HG03571 (cell line): ENCODE results near the gene ETV6.
"Not testable (repeated sequence)": the region's sequence is repeated elsewhere in the genome, so short reads cannot be mapped to it uniquely, and the experiment has no call there.

Experiments
- ATAC-seq: cut with Tn5 transposase; IDR thresholded peaks from one replicate; pipeline ENCODE4 v1.9.1; 2021; ENCODE audit not compliant: unreplicated experiment

Gene ETV6

GRCh38 chr12:11902525-11902875 is 253.0 kb downstream of the ETV6 start:
- no peak for ATAC-seq

DNA sequence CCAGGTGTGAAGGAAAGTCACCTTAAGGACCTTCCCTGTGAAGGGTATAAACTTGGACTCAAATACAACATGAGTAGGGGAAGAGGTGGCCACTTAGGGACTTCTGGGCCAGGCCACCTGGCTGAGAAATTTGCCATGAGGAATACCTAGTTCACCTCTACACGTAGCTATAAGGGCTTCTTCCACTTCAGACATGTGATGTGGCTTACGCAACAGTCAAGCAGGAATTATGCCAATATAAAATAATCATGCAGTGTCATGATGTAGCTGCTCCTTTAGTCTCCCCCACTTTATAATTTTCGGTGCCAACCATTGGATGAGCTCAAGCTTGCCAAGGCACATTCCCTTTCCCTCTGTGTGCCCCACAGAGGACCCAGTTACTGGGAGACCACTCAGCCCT is 254.7 kb downstream of the ETV6 start:
- ATAC-seq, result no peak

DNA sequence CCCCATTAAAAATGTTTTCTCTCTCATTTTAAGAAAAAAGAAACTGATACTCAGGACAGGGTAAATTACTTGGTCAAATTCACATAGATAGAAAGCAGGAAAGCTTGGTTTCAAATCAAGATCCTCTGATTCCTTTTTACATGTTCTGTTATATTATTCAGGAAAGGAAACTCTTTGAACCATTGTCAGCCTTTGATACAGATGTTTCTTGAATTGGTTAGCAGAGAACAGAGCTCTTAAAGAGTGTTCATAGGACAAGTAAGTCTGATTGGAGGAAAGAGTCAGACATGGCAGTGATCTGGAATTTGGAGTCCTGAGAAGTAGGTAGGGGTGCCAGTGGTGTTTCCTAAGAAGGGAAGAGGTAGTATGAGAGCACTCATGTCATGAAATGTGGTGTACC is 256.1 kb downstream of the ETV6 start:
- ATAC-seq, result no peak

DNA sequence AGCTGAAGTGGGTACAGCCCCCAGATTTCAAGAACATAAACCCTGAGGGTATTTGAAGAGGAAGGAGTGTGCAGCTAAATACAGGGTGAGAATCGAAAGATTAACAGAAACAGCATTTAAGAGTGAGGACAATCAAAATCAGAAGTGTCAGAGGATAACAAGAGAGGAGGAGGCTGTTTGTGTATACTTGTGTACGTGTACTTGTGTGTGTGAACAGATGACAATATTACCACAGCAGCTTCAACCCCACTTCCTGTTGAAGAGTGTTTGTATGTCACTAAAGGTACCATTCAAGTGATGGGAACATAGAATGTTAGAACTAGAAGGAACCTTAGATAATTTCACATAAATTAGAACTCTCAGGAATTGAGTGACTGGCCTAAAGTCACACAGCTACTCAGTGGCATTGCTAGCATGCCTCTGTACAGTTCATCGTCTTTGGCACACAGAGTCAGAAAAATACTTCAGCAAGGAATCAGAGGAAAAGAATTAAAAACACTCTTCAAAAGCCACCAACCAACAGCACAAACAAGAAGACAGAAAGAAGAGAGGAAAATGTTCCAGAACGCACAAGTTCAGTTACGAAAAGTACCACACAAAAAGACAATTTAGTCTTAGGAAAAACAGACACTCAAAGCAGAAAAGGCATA is 256.9 kb downstream of the ETV6 start:
- ATAC-seq, result no peak

- no peak for ATAC-seq
Measured at GRCh38 chr12:11907625-11908024, 258.2 kb downstream of the ETV6 start.

DNA sequence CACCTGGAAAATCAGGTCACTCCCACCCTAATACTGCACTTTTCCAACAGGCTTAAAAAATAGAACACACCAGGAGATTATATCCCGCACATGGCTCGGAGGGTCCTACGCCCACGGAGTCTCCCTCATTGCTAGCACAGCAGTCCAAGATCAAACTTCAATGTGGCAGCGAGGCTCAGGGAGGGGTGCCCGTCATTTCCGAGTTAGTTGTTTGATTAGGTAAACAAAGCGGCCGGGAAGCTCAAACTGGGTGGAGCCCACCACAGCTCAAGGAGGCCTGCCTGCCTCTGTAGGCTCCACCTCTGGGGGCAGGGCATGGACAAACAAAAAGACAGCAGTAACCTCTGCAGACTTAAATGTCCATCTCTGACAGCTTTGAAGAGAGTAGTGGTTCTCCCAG is 259.9 kb downstream of the ETV6 start:
- ATAC-seq, result not testable (repeated sequence)

GRCh38 chr12:11916113-11916512 is 266.6 kb downstream of the ETV6 start:
- no peak for ATAC-seq

DNA sequence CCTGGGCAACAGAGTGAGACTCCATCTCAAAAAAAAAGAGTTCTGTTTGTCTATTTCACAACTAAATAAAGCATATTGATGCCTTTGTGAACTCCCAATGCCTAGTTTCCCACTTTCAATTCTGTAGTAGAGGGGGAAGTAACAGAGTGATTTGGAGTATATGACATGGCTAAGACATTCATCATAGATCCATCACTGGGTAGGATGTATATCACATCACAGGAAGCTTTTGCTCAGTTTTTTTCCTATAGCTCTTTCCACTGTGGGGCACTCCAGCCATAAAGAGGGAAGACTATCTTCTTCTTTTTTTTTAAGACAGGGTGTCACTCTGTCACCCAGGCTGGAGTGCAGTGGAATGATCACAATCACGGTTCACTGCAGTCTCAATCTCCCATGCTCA is 267.3 kb downstream of the ETV6 start:
- no peak for ATAC-seq

DNA sequence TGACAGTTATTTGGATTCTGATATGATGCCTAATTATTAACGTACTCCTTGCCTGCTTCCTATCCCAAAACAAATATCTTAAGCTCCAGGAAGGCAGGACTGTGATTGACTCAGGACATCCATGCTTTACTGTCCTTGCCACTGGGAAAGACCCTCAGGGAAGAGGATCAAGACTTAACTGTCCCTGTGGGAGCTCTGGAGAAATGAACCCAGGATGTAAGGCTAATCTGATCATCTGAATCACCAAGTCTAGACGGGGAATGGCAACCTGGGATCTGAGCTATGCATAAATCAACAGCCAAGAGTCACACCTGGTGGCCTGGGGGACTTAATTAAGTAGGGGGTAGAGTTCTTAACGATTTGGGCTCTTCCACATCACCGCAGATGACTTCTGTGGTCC is 268.0 kb downstream of the ETV6 start:
- no peak for ATAC-seq

DNA sequence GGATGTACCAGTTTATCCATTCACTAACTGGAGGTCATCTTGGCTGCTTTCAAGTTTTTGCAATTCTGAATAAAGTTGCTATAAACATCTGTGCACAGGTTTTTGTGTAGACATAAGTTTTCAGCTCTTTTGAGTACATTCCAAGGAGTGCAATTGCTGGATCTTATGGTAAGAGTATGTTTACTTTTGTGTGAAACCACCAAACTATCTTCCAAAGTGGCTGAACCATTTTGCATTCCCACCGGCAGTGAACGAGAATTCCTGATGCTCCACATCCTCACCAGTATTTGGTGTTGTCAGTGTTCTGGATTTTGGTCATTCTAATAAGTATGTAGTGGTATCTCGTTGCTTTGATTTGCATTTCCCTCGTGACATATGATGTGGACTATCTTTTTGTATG is 270.8 kb downstream of the ETV6 start:
- ATAC-seq, result no peak

DNA sequence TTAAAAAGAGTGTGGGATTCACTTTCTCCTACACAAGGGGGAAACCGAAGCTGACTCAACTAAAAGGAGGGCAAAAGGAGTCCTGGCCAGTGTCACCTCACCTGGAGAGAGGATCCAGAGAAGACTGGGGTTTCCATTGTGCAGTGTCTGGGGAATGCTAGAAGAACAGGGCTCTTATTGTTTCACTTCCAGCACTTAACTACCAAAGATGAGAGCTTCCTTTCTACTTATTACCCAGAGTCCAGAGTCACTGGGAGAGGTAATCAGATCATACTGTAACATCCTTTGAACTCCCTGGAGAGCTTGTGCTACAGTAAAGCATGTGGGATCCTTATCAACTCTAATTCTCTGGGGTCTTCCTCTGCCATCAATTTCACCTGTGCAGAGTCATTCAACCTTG is 272.9 kb downstream of the ETV6 start:
- ATAC-seq, result no peak

DNA sequence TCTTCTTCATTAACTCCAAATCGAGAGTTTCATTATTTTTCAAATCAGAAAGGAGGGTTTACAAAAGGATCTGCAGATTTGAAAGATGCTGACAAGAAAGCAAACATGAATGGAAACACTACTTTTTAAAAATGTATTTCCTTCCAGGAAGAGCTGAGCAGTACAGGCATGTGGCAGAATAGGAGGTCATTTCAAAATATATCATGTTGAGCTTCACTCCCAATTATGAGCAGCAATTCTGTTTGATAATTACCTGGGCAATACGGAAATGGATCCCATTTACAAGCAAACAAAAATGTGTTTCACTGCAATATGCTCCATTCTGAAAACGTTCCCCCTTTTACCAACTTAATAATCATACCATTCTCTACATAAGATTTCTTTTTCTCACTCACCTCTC is 273.6 kb downstream of the ETV6 start:
- ATAC-seq, result no peak

DNA sequence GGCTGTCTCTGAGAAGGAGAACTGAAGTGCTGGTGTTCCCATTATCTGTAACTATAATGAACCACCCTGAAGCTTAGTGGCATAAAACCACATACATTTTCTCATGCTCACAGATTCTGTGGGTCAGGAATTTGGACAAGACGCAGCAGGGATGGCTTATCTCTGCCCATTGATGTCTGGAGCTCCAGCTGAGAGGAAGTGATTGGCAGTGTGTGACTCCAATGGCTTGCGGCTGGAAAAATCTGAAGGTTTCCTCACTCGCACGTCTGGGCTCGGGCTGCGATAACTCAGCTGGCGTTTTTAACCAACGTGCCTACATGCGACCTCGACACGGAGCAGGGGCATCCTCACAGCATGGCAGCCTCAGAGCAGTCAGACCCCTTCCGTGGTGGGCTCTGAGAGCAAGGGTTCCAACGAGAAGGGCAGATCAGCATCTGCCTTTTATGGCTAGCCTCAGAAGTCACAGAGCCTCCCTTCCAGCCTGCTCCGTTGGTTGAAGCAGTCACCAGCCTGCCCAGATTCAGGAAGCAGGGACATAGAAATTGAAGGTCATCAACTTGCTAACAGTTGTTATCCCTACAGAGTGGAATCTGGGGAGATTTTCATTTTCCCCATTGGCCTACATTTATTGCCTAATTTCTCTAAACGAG is 277.9 kb downstream of the ETV6 start:
- ATAC-seq, result no peak

GRCh38 chr12:11929714-11930113 is 280.2 kb downstream of the ETV6 start:
- no peak for ATAC-seq

GRCh38 chr12:11939223-11939622 is 289.7 kb downstream of the ETV6 start:
- ATAC-seq, result no peak

GRCh38 chr12:11941606-11942337 is 292.3 kb downstream of the ETV6 start:
- no peak for ATAC-seq

- no peak for ATAC-seq
Measured at GRCh38 chr12:11943919-11944700, 294.6 kb downstream of the ETV6 start.
